Gastrocnemius medialis (tissue), 4 donors: ENCODE data around the gene KAZN. TPM values are rescaled to one million over a fixed set of nuclear protein-coding genes. Genes with fewer than 3 reads are reported as not detected.

ENCODE experiments used
- ATAC-seq, 2 donors: fragments of 150-250 bp; one replicate each; pipeline ENCODE4 v1.9.1; 2016
- DNase-seq, 2 donors: peaks; one replicate each; pipeline ENCODE4 v3.0.0-alpha.2; 2019
- H3K27ac ChIP-seq, 4 donors: fragments of 200-600 bp; sonication (generic); 1 replicate in 1 of 4; 2 replicates in 3 of 4; pipeline ENCODE4 v1.5.1; 2016 to 2018; ENCODE audit warnings: mild to moderate bottlenecking in 2 of 4, moderate library complexity in 1 of 4
- H3K27me3 ChIP-seq, 3 donors: fragments of 200-600 bp; sonication (generic) in 2 of 3; 1 replicate in 1 of 3; 2 replicates in 2 of 3; pipeline versions ENCODE4 v1.5.1 to v1.6.0; 2016 to 2019; ENCODE audit warnings: mild to moderate bottlenecking in 1 of 3, moderate library complexity in 1 of 3
- H3K36me3 ChIP-seq, 2 donors: fragments of 200-600 bp; sonication (generic) in 1 of 2; one replicate each; pipeline ENCODE4 v1.5.1; 2017 to 2018
- H3K4me1 ChIP-seq, 2 donors: fragments of 200-600 bp; sonication (generic) in 1 of 2; one replicate each; pipeline ENCODE4 v1.5.1; 2016 to 2017; ENCODE audit warnings: mild to moderate bottlenecking in 2 of 2
- H3K4me3 ChIP-seq, 4 donors: fragments of 200-600 bp; sonication (generic) in 3 of 4; 1 replicate in 1 of 4; 2 replicates in 3 of 4; pipeline ENCODE4 v1.5.1; 2016 to 2019; ENCODE audit warnings: mild to moderate bottlenecking in 2 of 4
- H3K9me3 ChIP-seq, 3 donors: fragments of 200-600 bp; sonication (generic) in 2 of 3; 1 replicate in 1 of 3; 2 replicates in 2 of 3; pipeline ENCODE4 v1.5.1; 2016 to 2019
- POLR2A ChIP-seq, 2 donors: fragments of 450-650 bp; IDR thresholded peaks; one replicate each; pipeline ENCODE4 v1.6.1; 2017; ENCODE audit warnings: antibody characterized with exemption in 2 of 2, mild to moderate bottlenecking in 2 of 2, moderate library complexity in 2 of 2
- in situ Hi-C, 4 donors: fragments of 200-750 bp; cut with MboI; loops; one replicate each; pipeline versions ENCODE4 v1.15.0 to v1.8.0; 2017; ENCODE audit warnings: low sequenced_read_pairs in 4 of 4
- intact Hi-C: fragments of 100-400 bp; cut with DNase I; formaldehyde crosslinking; loops from one replicate; pipeline ENCODE4 v1.15.1; 2023; ENCODE audit warnings: low total_unique reads
- total RNA-seq, 4 donors: library from RNA; depleted of rRNA; stranded (reverse); fragments of >200 nt; gene quantifications; one replicate each; pipeline versions ENCODE4 v1.1.0 to v1.2.3, GENCODE V29; 2016
- TF ChIP-seq, protein P1 (sequence below), 5 experiments: fragments of 450-650 bp in 3 of 5; fragments of 200-600 bp in 2 of 5; sonication (generic) in 2 of 5; IDR thresholded peaks in 4 of 5; conservative IDR thresholded peaks in 1 of 5; 1 replicate in 4 of 5; 2 replicates in 1 of 5; pipeline ENCODE4 v1.5.1; 2016 to 2019; ENCODE audit warnings: antibody characterized with exemption in 5 of 5, mild to moderate bottlenecking in 3 of 5, moderate library complexity in 3 of 5

The KAZN gene
- total RNA-seq, 4 donors from 2014 or later: 0.05 to 2.2 (median 1.00) TPM

DNA sequence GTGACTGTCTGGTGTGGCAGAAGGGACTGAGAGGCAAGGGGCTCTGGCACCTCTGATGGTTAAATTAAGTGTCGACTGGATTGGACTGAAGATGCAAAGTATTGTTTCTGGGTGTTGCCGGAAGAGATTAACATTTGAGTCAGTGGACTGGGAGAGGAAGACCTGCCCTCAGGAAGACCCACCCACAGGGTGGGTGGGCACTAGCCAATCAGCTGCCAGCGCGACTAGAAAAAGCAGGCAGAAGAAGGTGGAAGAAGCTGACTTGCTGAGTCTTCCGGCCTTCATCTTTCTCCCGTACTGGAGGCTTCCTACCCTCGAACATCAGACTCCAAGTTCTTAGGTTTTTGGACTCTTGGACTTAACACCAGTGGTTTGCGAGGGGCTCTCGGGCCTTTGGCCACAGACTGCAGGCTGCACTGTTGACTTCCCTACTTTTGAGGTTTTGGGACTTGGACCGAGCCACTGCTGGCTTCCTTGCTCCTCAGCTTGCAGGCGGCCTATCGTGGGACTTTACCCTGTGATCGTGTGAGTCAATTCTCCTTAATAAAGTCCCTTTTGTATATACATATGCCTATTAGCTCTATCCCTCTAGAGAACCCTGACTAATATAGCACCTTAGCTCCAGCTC is 79.6 kb downstream of the KAZN start:
- intact Hi-C loops: no loop called here

DNA sequence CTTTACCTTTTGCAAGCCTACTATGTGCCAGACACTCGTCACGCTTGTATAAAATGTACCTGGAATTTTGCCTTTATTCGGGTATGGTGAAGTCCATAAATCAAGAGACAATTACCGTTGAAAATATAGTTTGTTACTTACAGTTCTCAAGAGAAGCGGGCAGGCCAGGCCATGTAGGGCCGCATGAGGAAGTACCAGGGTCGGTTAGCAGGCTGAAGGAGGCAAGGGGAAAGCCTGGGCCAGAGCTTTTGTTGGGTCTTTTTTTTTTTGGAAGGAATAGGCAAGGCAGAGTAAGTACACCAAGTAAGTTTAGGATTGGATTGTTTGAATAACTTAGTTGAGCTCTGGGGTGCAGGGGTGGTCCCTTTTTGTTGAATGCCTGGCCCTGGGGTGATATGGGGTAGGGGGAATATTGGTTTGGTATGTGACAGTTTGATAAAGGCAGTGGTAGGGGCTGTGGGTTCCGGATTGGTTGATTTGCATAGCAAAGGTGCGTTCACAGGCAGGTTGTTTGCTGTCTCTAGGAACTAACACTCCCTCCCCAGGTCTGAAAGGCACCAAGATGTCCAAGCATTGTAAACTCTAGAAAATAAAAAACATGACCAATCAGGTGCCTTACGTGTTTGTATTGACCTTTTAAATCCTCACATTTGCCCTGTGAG is 80.7 kb downstream of the KAZN start:
- no peaks in the 10 kb centered on the region for H3K9me3 ChIP-seq
- DNase-seq (no peak), ATAC-seq (no peak)
- intact Hi-C loops: no loop called here
- no peaks in the 10 kb centered on the region for H3K4me1 ChIP-seq
- H3K27ac ChIP-seq: no peak overlapping the region
- H3K27me3 ChIP-seq: no peaks in the 10 kb centered on the region
- no peak for TF ChIP-seq POLR2A (IDR thresholded peaks at IDR 0.05)
- TF ChIP-seq, protein P1, sequence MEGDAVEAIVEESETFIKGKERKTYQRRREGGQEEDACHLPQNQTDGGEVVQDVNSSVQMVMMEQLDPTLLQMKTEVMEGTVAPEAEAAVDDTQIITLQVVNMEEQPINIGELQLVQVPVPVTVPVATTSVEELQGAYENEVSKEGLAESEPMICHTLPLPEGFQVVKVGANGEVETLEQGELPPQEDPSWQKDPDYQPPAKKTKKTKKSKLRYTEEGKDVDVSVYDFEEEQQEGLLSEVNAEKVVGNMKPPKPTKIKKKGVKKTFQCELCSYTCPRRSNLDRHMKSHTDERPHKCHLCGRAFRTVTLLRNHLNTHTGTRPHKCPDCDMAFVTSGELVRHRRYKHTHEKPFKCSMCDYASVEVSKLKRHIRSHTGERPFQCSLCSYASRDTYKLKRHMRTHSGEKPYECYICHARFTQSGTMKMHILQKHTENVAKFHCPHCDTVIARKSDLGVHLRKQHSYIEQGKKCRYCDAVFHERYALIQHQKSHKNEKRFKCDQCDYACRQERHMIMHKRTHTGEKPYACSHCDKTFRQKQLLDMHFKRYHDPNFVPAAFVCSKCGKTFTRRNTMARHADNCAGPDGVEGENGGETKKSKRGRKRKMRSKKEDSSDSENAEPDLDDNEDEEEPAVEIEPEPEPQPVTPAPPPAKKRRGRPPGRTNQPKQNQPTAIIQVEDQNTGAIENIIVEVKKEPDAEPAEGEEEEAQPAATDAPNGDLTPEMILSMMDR (IDR thresholded peaks at IDR 0.05 in 4 of 5, conservative IDR thresholded peaks at IDR 0.05 in 1 of 5): no peak
- no peak overlapping the region for H3K4me3 ChIP-seq
- H3K36me3 ChIP-seq: no peaks in the 10 kb centered on the region
- in situ Hi-C loops: no loop called here

More for the DNA sequence above, 79.6 kb downstream of the KAZN start:
- no peak for ATAC-seq
- H3K27me3 ChIP-seq: no peaks in the 10 kb centered on the region
- TF ChIP-seq, protein P1 (IDR thresholded peaks at IDR 0.05 in 4 of 5, conservative IDR thresholded peaks at IDR 0.05 in 1 of 5): no peak
- TF ChIP-seq POLR2A (IDR thresholded peaks at IDR 0.05): no peak
- no peak overlapping the region for H3K27ac ChIP-seq
- H3K4me1 ChIP-seq: no peaks in the 10 kb centered on the region
- in situ Hi-C loops: no loop called here
- H3K4me3 ChIP-seq: no peak overlapping the region
- DNase-seq: no peak
- H3K9me3 ChIP-seq: no peaks in the 10 kb centered on the region
- H3K36me3 ChIP-seq: no peaks in the 10 kb centered on the region

DNA sequence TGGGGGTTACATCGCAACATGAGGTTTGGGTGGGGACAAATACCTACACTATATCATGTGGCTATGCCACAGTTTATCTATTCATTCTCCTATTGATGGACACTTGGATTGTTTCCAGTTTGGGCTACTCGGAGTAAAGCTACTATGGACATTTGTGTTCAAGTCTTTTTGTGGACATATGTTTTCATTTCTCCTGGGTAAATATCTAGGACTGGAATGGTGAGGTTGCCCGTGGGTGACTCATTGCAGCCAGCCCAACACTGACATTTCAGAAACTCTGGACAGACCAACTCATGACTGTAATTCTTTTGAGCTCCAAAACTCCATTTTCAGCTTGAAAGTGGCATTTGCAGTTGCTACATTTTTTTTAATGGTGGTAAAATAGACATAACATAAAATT is 82.7 kb downstream of the KAZN start:
- Histone ChIP-seq H3K27ac (no peak overlapping the region), H3K27me3 (no peaks in the 10 kb centered on the region), H3K4me1 (no peaks in the 10 kb centered on the region), H3K9me3 (no peaks in the 10 kb centered on the region), H3K36me3 (no peaks in the 10 kb centered on the region), H3K4me3 (no peak overlapping the region)
- DNase-seq (no peak), ATAC-seq (no peak)
- no peak for TF ChIP-seq POLR2A (IDR thresholded peaks at IDR 0.05)
- TF ChIP-seq, protein P1 (IDR thresholded peaks at IDR 0.05 in 4 of 5, conservative IDR thresholded peaks at IDR 0.05 in 1 of 5): no peak
- intact Hi-C loops: no loop called here
- in situ Hi-C loops: no loop called here

DNA sequence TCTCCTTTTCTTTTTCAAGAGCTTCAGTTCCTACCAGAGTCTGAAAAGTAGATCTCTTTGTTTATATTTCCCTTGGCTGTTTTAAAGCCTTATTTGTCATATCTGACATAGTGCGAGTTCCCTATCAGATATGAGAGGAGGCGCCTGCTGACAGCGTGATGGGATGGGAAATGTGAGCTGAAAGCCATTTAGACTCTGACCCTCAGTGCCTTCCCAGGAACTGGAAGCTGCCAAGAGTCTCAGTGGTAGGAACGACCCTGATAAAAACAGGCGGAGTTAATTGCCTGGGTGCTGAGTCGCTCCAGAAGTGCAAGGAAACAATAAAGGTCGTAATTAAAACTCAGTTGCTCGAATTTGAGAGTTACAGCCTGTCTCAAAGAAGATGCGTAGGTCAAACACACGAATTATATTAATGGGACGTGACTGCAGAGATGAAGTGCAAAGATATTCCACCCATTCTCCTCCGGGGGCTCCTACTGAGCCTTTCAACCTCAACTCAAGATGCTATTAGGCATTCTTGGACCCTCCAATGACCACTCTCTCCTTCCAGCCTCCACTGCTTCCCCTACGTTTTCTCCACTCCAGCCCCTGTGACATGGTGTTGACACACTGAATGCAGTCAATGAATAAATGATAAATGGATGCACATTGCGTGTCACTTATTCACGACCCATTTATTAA is 84.6 kb downstream of the KAZN start:
- no peak overlapping the region for H3K4me3 ChIP-seq
- no peak for ATAC-seq
- H3K27me3 ChIP-seq: no peaks in the 10 kb centered on the region
- no peaks in the 10 kb centered on the region for H3K36me3 ChIP-seq
- no peaks in the 10 kb centered on the region for H3K4me1 ChIP-seq
- no peak for DNase-seq
- no peak overlapping the region for H3K27ac ChIP-seq
- H3K9me3 ChIP-seq: no peaks in the 10 kb centered on the region
- TF ChIP-seq POLR2A (IDR thresholded peaks at IDR 0.05): no peak
- intact Hi-C loops (no loop called here), in situ Hi-C loops (no loop called here)

DNA sequence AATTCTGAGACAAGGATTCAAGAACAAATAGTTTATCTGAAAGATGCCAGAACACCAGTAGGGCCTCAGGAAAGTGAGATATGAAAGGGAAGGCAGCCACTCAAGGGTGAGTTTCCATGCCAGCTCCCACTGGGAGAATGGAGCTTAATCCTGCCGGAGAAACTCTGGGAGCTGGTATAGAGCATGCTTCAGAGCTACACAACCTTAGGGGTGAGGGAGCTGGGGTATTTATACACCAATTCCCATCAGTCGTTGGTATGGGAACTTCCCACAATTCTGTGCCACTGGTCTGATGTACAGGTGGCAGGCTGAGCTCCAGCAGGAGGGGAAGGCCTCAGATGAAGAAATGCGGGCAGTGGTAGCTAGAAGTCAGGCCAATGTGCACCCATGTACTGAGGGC is 86.6 kb downstream of the KAZN start:
- intact Hi-C loops (no loop called here), in situ Hi-C loops (no loop called here)
- ATAC-seq: no peak
- Histone ChIP-seq H3K36me3 (no peaks in the 10 kb centered on the region), H3K27me3 (no peaks in the 10 kb centered on the region), H3K9me3 (no peaks in the 10 kb centered on the region), H3K4me3 (no peak overlapping the region), H3K27ac (no peak overlapping the region), H3K4me1 (no peaks in the 10 kb centered on the region)
- no peak for DNase-seq
- TF ChIP-seq, protein P1 (IDR thresholded peaks at IDR 0.05 in 4 of 5, conservative IDR thresholded peaks at IDR 0.05 in 1 of 5): no peak
- no peak for TF ChIP-seq POLR2A (IDR thresholded peaks at IDR 0.05)
